Stimulated activated CD8-positive, alpha-beta memory T cell treated with anti-CD3 and anti-CD28 coated beads, Interleukin-7, amount 100 ng/mL, for 48 hours (primary cell): ENCODE data around the gene TACC3.

Experiments used
- DNase-seq, 2 donors: peaks; one replicate each; pipeline ENCODE4 v3.0.0-alpha.2; 2020; ENCODE audit warnings: low read depth in 1 of 2; ENCODE audit errors: extremely low read depth in 1 of 2

Gene TACC3

GRCh38 chr4:1721666-1722550 lies 587 bp downstream of the TACC3 start:
- DNase-seq: peak in 1 of 2 donors; percentile 41

- DNase-seq: no peak
Observed at GRCh38 chr4:1722551-1723118, 1.3 kb downstream of the TACC3 start.

- DNase-seq: peak in 1 of 2 donors; percentile 65
Observed at GRCh38 chr4:1723131-1723801, 1.9 kb downstream of the TACC3 start.

- no peak for DNase-seq
Observed at GRCh38 chr4:1725521-1725920, 4.2 kb downstream of the TACC3 start.

GRCh38 chr4:1726146-1726934 lies 5.0 kb downstream of the TACC3 start:
- peak; percentile 65 to 69 for DNase-seq

GRCh38 chr4:1727117-1728031 lies 6.1 kb downstream of the TACC3 start:
- no peak for DNase-seq

GRCh38 chr4:1728061-1728980 lies 7.0 kb downstream of the TACC3 start:
- no peak for DNase-seq

GRCh38 chr4:1730532-1731135 lies 9.3 kb downstream of the TACC3 start:
- DNase-seq: no peak

GRCh38 chr4:1731180-1731579 lies 9.9 kb downstream of the TACC3 start:
- DNase-seq: no peak

GRCh38 chr4:1732911-1733310 lies 11.6 kb downstream of the TACC3 start:
- DNase-seq: no peak

- DNase-seq: no peak
Observed at GRCh38 chr4:1735215-1735614, 13.9 kb downstream of the TACC3 start.

GRCh38 chr4:1736812-1737211 lies 15.5 kb downstream of the TACC3 start:
- DNase-seq: no peak

GRCh38 chr4:1737666-1738065 lies 16.3 kb downstream of the TACC3 start:
- DNase-seq: no peak

- DNase-seq: no peak
Observed at GRCh38 chr4:1738410-1738809, 17.1 kb downstream of the TACC3 start.

GRCh38 chr4:1739358-1739757 lies 18.0 kb downstream of the TACC3 start:
- no peak for DNase-seq

- DNase-seq: no peak
Observed at GRCh38 chr4:1740021-1740545, 18.8 kb downstream of the TACC3 start.

GRCh38 chr4:1741208-1741607 lies 19.9 kb downstream of the TACC3 start:
- no peak for DNase-seq

GRCh38 chr4:1743551-1743950 lies 22.2 kb downstream of the TACC3 start:
- DNase-seq: no peak
